Left ventricle myocardium inferior (tissue), 1 donor: ENCODE results near the gene XRCC4. TPM values are rescaled to one million over a fixed set of nuclear protein-coding genes. Genes with fewer than 3 reads are reported as not detected.

ENCODE experiments used
- DNase-seq: peaks from one replicate; pipeline ENCODE4 v3.0.0-alpha.2; 2020
- H3K27ac ChIP-seq: fragments of 200-600 bp; replicated peaks from 2 replicates; pipeline ENCODE4 v1.8.0; 2021
- H3K27me3 ChIP-seq: fragments of 200-600 bp; 2 replicates; pipeline ENCODE4 v1.8.0; 2021; ENCODE audit warnings: low read depth
- H3K36me3 ChIP-seq: fragments of 200-600 bp; 2 replicates; pipeline ENCODE4 v1.8.0; 2021
- H3K4me1 ChIP-seq: fragments of 200-600 bp; 2 replicates; pipeline ENCODE4 v1.8.0; 2021
- H3K4me3 ChIP-seq: fragments of 200-600 bp; 2 replicates; pipeline ENCODE4 v1.8.0; 2021; ENCODE audit warnings: mild to moderate bottlenecking, moderate library complexity
- H3K9me3 ChIP-seq: fragments of 200-600 bp; replicated peaks from 2 replicates; pipeline ENCODE4 v1.8.0; 2021
- CTCF ChIP-seq: fragments of 200-600 bp; IDR thresholded peaks from 2 replicates; pipeline ENCODE4 v1.8.0; 2021; ENCODE audit warnings: antibody characterized with exemption, mild to moderate bottlenecking, borderline replicate concordance
- intact Hi-C: fragments of 100-400 bp; cut with micrococcal nuclease; formaldehyde crosslinking; loops from one replicate; pipeline ENCODE4 v1.11.0; 2022
- total RNA-seq: library from RNA; stranded (reverse); fragmentation: NEBNext Ultra II Directional; extraction: Animal tissue kit (Norgen Biotek cat#: 25700); gene quantifications from one replicate; pipeline ENCODE4 v1.2.1, GENCODE V29; 2021
- donor health status: DM: no; HTN: yes; CAD: no; lungs with severe emphysema.

XRCC4 gene
- total RNA-seq, 1 donor from 2014 or later = 5.2 TPM

GRCh38 chr5:83283761-83284160 lies 206.4 kb downstream of the XRCC4 start:
- no peak for TF ChIP-seq CTCF
- intact Hi-C loops = no loop called here
- no peak overlapping the region for H3K27ac ChIP-seq
- peaks cover 8% of the 10 kb centered on the region for H3K9me3 ChIP-seq
- no peak for DNase-seq
- H3K36me3 ChIP-seq = no peaks in the 10 kb centered on the region
- no peaks in the 10 kb centered on the region for H3K27me3 ChIP-seq
- H3K4me3 ChIP-seq = no peak overlapping the region
- no peaks in the 10 kb centered on the region for H3K4me1 ChIP-seq

- intact Hi-C loops = no loop called here
- DNase-seq = no peak
- H3K36me3 ChIP-seq = no peaks in the 10 kb centered on the region
- no peaks in the 10 kb centered on the region for H3K27me3 ChIP-seq
- H3K9me3 ChIP-seq = peaks cover 15% of the 10 kb centered on the region
- H3K4me3 ChIP-seq = no peak overlapping the region
- no peaks in the 10 kb centered on the region for H3K4me1 ChIP-seq
- TF ChIP-seq CTCF = no peak
- H3K27ac ChIP-seq = no peak overlapping the region
Observed at GRCh38 chr5:83285661-83286398, 208.5 kb downstream of the XRCC4 start.

GRCh38 chr5:83294246-83294645 lies 216.9 kb downstream of the XRCC4 start:
- Histone ChIP-seq H3K9me3 (peaks cover 14% of the 10 kb centered on the region), H3K4me1 (no peaks in the 10 kb centered on the region), H3K27me3 (no peaks in the 10 kb centered on the region), H3K27ac (no peak overlapping the region), H3K36me3 (no peaks in the 10 kb centered on the region), H3K4me3 (no peak overlapping the region)
- no peak for DNase-seq
- intact Hi-C loops = no loop called here
- no peak for TF ChIP-seq CTCF

- DNase-seq = no peak
- peaks cover 31% of the 10 kb centered on the region for H3K9me3 ChIP-seq
- no peaks in the 10 kb centered on the region for H3K4me1 ChIP-seq
- no peak overlapping the region for H3K27ac ChIP-seq
- H3K36me3 ChIP-seq = no peaks in the 10 kb centered on the region
- intact Hi-C loops = no loop called here
- no peaks in the 10 kb centered on the region for H3K27me3 ChIP-seq
- TF ChIP-seq CTCF = no peak
- H3K4me3 ChIP-seq = no peak overlapping the region
Observed at GRCh38 chr5:83299353-83299752, 222.0 kb downstream of the XRCC4 start.

- no peaks in the 10 kb centered on the region for H3K27me3 ChIP-seq
- peak; percentile 29 for DNase-seq
- H3K9me3 ChIP-seq = no peaks in the 10 kb centered on the region
- intact Hi-C loops = no loop called here
- no peaks in the 10 kb centered on the region for H3K36me3 ChIP-seq
- H3K4me3 ChIP-seq = no peak overlapping the region
- H3K27ac ChIP-seq = peak overlapping the region; percentile 42
- H3K4me1 ChIP-seq = no peaks in the 10 kb centered on the region
- no peak for TF ChIP-seq CTCF
Observed at GRCh38 chr5:83306572-83307241, 229.4 kb downstream of the XRCC4 start.
